Dermis microvascular lymphatic vessel endothelial cell (primary cell): Measurements from ENCODE around the gene PCP4L1. TPM values are rescaled to one million over a fixed set of nuclear protein-coding genes. Genes with fewer than 3 reads are reported as not detected.

Experiments used
- DNase-seq, 2 donors: peaks; one replicate each; pipeline versions ENCODE4 v3.0.0 to v3.0.0-alpha.2; 2010; ENCODE audit warnings: low read depth in 2 of 2
- total RNA-seq: library from RNA; depleted of rRNA; stranded (reverse); fragments of >200 nt; gene quantifications from 2 replicates; pipeline ENCODE4 v1.2.1, GENCODE V29; 2014

PCP4L1 gene
- total RNA-seq, 1 donor from 2014 or later = not detected

- DNase-seq = no peak
Measured at GRCh38 chr1:161266836-161267235, 8.3 kb downstream of the PCP4L1 start.

- DNase-seq = no peak
Measured at GRCh38 chr1:161267321-161267720, 8.8 kb downstream of the PCP4L1 start.

- DNase-seq = no peak
Measured at GRCh38 chr1:161273402-161273801, 14.9 kb downstream of the PCP4L1 start.

DNA sequence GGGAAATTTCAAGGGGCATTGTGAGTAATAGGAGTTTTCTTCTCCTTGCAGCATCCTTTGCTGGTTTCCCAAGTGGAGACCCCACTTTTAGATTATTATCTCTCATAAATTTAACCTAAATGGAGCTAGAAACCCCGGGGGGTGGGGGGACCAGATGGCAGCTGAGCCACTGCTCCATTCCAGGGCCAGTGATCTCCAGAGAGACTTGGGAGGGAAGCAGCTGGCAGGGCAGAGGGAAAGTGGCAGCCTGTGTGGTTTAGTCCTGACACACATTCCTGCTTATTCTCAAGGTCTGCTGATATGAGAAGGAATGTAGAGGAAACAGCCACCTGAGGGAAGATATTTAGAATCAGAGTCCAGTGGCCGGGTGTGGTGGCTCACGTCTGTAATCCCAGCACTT is 16.3 kb downstream of the PCP4L1 start:
- no peak for DNase-seq

DNA sequence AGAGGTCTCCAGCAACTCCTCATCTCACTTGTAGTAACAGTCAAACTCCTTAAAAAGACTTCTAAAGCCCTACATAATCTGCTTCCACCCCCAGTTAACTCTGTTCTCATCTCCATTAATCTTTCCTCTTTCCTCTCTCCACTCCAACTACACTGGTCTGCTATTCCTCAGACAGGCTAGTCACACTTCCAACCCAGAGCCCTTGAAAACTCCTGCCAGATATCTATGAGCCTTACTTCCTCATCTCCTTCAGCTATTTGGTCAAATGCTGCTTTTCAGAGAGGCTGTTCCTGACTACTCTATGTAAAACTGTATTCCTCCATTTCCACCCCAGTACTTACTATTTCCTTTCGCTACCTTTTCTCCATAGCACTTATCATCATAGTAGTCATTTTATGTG is 24.4 kb downstream of the PCP4L1 start:
- no peak for DNase-seq

DNA sequence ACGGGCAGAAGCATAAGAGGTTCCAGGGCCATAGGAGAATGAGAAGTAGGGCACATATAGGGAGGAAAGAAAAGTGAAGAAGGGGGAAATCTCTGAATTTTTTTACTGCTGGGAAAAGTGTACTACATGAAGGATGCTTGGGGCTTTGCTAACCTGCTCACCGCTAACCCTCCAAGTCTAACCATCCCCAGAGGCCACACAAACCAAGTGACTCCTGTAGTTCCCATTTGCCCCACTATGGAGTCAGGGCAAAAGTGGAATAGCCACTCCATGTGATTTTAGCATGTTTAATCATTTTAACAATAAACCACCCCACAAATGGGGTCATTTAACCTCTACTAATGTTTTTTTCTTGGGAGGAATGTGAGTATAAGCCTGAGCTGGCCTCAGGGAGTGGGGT is 26.6 kb downstream of the PCP4L1 start:
- no peak for DNase-seq

DNA sequence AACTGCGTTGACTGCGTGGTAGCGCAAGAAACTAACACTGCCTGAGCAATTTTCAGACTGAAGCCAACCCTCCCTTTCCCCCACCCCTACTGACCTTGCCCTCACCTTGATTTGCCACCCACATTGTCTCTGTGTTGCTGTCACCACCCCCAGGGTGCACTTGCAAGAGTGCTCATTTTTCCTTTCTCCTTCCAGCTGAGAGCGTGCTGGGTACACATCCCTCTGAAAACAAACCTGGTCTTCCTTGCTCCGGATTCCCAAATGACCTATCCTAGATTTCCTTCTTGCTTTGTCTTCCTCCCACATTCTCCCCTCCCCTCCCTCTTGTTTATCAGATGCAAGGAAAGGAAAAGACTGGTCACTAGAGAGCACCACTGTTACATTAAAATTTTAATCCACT is 27.0 kb downstream of the PCP4L1 start:
- DNase-seq = no peak

- DNase-seq = no peak
Measured at GRCh38 chr1:161287482-161288054, 29.0 kb downstream of the PCP4L1 start.

GRCh38 chr1:161290779-161291178 is 32.2 kb downstream of the PCP4L1 start:
- no peak for DNase-seq

- DNase-seq = no peak
Measured at GRCh38 chr1:161297415-161297814, 38.9 kb downstream of the PCP4L1 start.

DNA sequence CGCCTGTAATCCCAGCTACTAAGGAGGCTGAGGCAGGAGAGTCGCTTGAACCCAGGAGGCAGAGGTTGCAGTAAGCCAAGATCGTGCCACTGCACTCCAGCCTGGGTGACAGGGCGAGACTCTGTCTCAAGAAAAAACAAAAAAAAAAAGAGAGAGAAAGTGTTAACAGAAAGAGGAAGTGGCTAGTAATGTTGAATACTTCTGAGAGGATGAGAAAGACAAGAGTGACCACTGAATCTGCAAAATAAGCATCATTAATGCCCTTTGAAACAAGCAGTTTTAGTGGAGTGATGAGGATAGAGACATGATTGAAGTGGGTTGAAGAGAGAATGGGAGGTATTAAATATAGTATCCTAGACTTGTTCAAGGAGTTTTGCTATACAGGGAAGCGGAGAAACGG is 39.6 kb downstream of the PCP4L1 start:
- no peak for DNase-seq

GRCh38 chr1:161299347-161299746 is 40.8 kb downstream of the PCP4L1 start:
- no peak for DNase-seq

DNA sequence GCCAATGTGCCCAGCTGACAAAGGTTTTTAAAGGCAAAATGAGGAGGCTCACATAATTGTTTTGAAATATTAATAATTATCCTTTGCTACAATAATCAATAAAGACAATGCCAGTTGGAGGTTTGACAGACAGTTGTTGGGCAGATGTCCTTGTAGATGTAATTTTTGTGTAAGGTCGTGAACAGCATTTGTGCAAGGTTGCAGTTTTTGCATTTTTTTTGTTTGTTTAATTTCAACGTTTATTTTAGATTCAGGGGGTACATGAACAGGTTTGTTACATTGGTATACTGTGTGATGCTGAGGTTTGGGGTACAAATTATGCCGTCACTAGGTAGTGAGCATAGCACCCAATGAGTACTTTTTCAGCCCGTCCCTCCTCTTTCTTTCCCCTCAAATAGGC is 41.9 kb downstream of the PCP4L1 start:
- DNase-seq = no peak

DNA sequence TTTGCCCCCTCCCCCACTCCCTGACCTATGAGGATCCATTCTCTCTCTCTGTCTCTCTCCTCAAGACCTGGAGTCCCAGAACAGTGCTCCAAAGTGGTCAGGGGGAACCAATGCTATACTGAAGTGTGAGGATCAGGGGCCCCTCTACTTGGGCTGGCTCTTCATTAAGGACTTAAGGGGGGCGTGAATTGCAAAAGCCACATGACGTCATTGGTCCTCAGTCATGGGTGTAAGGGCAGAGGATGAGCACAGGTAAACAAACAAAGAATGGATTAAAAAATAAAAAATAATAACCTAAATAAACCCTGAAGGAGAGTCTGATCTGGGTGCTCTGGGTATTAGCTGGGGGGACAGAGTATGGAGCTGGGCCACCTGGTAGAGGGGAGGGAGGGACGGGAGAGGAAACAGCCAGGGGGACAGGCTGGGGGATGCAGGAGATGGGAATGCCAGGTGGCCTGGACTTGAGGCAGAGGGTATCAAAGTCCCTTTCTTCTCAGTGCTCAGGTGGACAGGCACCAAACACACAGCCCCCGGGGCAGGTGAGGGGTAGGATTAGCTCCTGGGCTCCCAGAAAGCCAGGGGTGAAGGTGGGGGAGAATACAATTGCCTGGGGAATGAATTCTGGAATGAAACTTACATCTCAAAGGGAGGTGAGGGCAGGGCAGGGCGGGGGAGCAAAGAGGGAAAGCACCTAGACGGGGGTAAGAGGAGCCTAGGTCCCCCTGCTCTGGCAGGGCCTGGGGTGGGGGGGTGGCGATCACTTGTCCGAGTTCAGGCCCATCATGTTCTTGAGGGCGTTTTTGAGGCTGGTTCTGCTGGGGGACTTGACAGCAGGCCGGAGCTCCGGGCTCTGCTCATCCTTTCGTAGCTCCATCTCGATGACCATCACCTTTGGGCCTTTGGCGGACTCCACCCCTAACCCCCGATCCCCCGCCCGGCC is 46.7 kb downstream of the PCP4L1 start:
- no peak for DNase-seq

DNA sequence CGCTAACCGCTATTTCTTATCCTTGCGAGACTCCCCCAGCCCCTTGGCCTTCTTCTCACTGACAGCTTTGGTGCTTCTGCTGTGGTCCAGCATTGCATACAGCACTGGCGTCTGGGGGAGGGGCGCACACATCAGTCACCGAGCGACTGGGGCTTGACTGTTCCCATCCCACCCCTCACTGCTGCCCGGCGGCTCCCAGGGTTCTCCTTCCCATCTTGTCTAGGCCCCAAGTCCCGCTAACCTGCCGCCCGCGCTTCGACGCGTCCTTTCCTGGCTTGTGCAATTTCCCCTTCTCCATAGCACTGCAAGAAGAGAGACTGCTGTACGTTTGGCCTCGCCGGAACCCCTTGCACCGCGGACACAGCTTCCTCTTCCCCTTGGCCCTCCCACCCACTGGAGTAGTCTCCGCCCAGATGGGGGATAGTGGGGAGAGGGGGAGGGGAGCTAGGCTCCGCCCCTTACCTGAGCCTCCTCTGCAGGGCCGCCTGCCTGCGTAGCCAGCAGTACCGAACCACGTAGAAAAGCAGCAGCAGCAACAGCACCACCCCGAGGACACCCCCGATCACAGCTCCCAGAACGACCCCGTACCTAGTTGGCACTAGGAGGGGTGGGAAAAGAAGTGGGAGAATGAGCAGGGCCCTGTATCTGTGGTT is 47.4 kb downstream of the PCP4L1 start:
- DNase-seq = peak in 1 of 2 donors; percentile 62

- DNase-seq = peak in 1 of 2 donors; percentile 49
Measured at GRCh38 chr1:161307230-161307768, 48.8 kb downstream of the PCP4L1 start.

DNA sequence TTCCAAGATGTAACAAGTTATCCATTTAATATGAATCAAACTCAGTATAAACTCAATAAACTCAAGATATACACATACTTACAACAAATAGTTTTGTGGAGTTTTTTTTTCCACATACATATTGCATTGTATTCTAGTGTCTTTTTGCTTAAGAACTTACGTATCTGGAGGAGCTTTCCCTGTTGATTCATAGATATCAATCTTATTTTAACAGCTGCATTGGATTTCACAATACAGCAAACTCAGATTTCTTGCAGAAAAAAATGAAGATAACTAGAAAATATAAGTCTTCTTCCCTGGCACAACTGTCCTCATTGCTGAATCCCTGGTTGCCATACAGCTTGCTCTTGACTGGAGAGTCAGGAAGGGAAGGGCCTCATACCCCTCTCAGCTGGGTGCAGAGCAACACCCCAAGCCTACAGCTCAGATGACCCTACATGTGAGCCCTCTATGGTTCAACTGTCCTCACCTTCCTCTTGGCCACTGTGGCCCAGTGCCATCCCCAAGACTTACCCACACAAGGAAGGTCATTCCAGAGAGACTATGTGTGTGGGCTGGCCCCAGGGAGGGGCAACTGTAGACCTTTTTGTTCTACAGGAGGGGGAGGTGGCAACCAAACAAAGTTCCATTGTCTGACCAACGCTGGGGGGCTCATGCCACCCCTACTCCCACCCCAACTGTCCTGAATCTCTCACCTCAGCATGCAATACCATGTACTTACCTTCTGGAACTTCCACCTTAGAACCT is 49.5 kb downstream of the PCP4L1 start:
- no peak for DNase-seq

GRCh38 chr1:161309868-161310267 is 51.3 kb downstream of the PCP4L1 start, which contains the start of gene MPZ:
MPZ (minus strand) TSS chr1:161309968; CDS start chr1:161309905, 63 bp downstream.
- no peak for DNase-seq

DNA sequence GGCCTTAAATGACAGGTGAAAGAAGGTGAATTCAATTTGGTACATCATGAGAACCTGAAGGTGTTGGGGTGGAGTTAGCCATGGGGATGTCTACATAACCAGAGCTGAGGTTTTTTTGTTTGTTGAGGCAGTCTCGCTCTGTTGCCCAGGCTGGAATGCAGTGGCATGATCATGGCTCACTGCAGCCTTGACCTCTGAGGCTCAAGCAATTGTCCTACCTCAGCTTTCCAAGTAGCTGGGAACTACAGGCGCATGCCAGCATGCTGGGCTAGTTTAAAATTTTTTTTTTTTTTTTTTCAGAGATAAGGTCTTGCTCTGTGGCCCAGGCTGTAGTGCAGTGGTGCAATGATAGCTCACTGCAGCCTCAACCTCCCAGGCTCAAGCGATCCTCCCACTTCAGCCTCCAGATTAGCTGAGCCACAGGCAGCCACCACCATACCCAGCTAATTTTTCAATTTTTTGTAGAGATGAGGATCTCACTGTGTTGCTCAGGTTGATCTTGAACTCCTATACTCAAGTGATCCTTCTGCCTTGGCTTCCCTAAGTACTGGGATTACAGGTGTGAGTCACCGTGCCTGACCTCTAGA is 53.1 kb downstream of the PCP4L1 start:
- no peak for DNase-seq

DNA sequence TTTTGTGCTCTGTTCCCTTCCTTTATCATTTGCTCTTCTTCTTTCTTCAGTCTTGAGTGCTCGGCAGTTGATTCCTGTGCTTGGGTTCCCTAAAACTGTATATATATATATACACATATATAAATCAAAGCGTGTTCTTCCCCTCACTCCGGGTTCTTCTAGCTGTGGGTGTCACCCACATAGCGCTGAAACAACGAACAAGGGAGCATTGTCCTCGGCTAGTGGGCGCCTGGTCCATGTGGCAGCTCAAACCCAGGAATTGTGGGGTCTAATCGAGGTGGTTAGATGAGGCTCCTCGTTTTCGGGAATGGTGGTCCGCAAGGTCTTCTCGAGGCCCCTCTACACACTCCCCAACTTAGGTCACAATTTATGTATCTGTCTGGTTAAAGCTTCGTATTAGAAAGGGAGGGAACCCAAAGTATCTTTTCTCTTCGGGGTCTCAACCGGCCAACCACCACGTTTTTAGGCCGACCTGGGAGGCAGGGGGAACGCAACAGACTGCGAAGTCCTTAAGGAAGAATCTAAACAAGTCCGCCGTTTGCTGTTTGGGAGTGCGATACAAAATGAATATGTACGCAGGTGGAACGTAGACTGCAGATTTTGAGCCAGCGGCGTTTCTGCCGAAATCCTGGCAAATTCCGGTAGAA is 55.1 kb downstream of the PCP4L1 start:
- no peak for DNase-seq
